Activated CD4-positive, CD25-positive, alpha-beta regulatory T cell treated with anti-CD3 and anti-CD28 coated beads, Interleukin-2, amount 50 U/mL, for 72 hours (primary cell): ENCODE data around the gene FGF14.

Experiments
- DNase-seq: peaks from one replicate; pipeline ENCODE4 v3.0.0; 2021

FGF14 gene

GRCh38 chr13:101698400-101698799 is 703.4 kb downstream of the FGF14 start:
- no peak for DNase-seq

- no peak for DNase-seq
Measured at GRCh38 chr13:101697745-101698144, 704.1 kb downstream of the FGF14 start.

- DNase-seq, result no peak
Measured at GRCh38 chr13:101695870-101696516, 705.9 kb downstream of the FGF14 start.

- no peak for DNase-seq
Measured at GRCh38 chr13:101691341-101691860, 710.4 kb downstream of the FGF14 start.

GRCh38 chr13:101690871-101691270 is 711.0 kb downstream of the FGF14 start:
- no peak for DNase-seq

GRCh38 chr13:101686003-101686402 is 715.8 kb downstream of the FGF14 start:
- no peak for DNase-seq

- DNase-seq, result no peak
Measured at GRCh38 chr13:101681834-101682233, 720.0 kb downstream of the FGF14 start.

GRCh38 chr13:101673360-101674105 is 728.3 kb downstream of the FGF14 start:
- DNase-seq, result no peak

GRCh38 chr13:101661839-101662238 is 740.0 kb downstream of the FGF14 start:
- DNase-seq, result no peak
